ENCODE measurements around the gene TBC1D22B.

TBC1D22B gene

GRCh38 chr6:37239950-37240713 lies 17.4 kb upstream of the TBC1D22B start:
- Histone ChIP-seq H3K79me2 (ENCODE audit: control insufficient read depth, insufficient read depth, low read length, unreplicated experiment) (no peaks in the 10 kb centered on the region), H3K27ac (ENCODE audit: low read depth, low read length) (peak overlapping the region; percentile 100), H3K27me3 (ENCODE audit: insufficient read depth, low read length) (no peaks in the 10 kb centered on the region), H3K36me3 (ENCODE audit: insufficient read depth, low read length) (no peaks in the 10 kb centered on the region), H3K4me3 (ENCODE audit: low read depth, low read length) (no peak overlapping the region), H2AFZ (ENCODE audit: low read length, unreplicated experiment) (no peak overlapping the region), H3K4me1 (ENCODE audit: control insufficient read depth, insufficient read depth, low read length, unreplicated experiment) (peaks cover 60% of the 10 kb centered on the region)

GRCh38 chr6:37241131-37241530 lies 16.4 kb upstream of the TBC1D22B start:
- Histone ChIP-seq H3K27ac (ENCODE audit: low read depth, low read length) (peak overlapping the region; percentile 100), H3K79me2 (ENCODE audit: control insufficient read depth, insufficient read depth, low read length, unreplicated experiment) (no peaks in the 10 kb centered on the region), H3K36me3 (ENCODE audit: insufficient read depth, low read length) (no peaks in the 10 kb centered on the region), H3K4me3 (ENCODE audit: low read depth, low read length) (no peak overlapping the region), H3K27me3 (ENCODE audit: insufficient read depth, low read length) (no peaks in the 10 kb centered on the region), H3K4me1 (ENCODE audit: control insufficient read depth, insufficient read depth, low read length, unreplicated experiment) (peaks cover 65% of the 10 kb centered on the region), H2AFZ (ENCODE audit: low read length, unreplicated experiment) (no peak overlapping the region)

GRCh38 chr6:37241775-37242428 lies 15.7 kb upstream of the TBC1D22B start:
- Histone ChIP-seq H2AFZ (ENCODE audit: low read length, unreplicated experiment) (peak overlapping the region; percentile 11), H3K27ac (ENCODE audit: low read depth, low read length) (peak overlapping the region; percentile 100), H3K4me3 (ENCODE audit: low read depth, low read length) (peak overlapping the region; percentile 20)

DNA sequence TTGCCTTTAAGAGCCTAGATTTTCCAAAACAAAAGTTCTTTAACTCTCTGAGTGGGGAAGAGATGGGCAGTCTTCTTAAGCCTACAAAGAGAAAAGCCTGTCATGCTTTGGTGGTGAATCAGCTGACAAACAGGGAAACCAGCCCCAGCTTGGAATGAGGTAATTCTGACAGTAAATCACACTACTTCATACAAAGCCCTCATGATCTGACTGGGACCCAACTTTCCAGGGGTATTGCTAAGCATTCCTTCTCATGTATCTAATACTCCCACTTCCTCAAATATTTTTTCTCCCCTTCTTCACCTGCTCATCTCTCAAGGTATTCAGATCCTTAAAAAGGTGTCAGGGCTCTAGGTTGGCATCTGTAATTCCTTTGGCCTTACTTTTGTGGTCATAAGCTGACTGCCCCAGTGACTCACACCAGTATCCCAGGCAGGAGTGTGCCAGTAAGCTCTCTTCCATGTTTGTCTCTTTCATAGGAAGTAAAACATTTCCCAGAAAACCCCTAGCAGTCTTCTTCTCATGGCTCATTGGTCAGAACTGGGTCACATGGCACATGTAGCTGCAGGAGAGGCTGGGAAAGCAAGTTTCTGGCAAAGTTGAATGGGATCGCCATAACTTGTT lies 15.0 kb upstream of the TBC1D22B start:
- H3K36me3 ChIP-seq (ENCODE audit: insufficient read depth, low read length) = no peaks in the 10 kb centered on the region
- peak overlapping the region; percentile 100 for H3K27ac ChIP-seq (ENCODE audit: low read depth, low read length)
- H3K79me2 ChIP-seq (ENCODE audit: control insufficient read depth, insufficient read depth, low read length, unreplicated experiment) = no peaks in the 10 kb centered on the region
- peak overlapping the region; percentile 57 for H2AFZ ChIP-seq (ENCODE audit: low read length, unreplicated experiment)
- peak overlapping the region; percentile 20 for H3K4me3 ChIP-seq (ENCODE audit: low read depth, low read length)
- peaks cover 59% of the 10 kb centered on the region for H3K4me1 ChIP-seq (ENCODE audit: control insufficient read depth, insufficient read depth, low read length, unreplicated experiment)
- H3K27me3 ChIP-seq (ENCODE audit: insufficient read depth, low read length) = no peaks in the 10 kb centered on the region

More at GRCh38 chr6:37241775-37242428, 15.7 kb upstream of the TBC1D22B start:
- Histone ChIP-seq H3K36me3 (ENCODE audit: insufficient read depth, low read length) (no peaks in the 10 kb centered on the region), H3K27me3 (ENCODE audit: insufficient read depth, low read length) (no peaks in the 10 kb centered on the region), H3K4me1 (ENCODE audit: control insufficient read depth, insufficient read depth, low read length, unreplicated experiment) (peaks cover 62% of the 10 kb centered on the region), H3K79me2 (ENCODE audit: control insufficient read depth, insufficient read depth, low read length, unreplicated experiment) (no peaks in the 10 kb centered on the region)

DNA sequence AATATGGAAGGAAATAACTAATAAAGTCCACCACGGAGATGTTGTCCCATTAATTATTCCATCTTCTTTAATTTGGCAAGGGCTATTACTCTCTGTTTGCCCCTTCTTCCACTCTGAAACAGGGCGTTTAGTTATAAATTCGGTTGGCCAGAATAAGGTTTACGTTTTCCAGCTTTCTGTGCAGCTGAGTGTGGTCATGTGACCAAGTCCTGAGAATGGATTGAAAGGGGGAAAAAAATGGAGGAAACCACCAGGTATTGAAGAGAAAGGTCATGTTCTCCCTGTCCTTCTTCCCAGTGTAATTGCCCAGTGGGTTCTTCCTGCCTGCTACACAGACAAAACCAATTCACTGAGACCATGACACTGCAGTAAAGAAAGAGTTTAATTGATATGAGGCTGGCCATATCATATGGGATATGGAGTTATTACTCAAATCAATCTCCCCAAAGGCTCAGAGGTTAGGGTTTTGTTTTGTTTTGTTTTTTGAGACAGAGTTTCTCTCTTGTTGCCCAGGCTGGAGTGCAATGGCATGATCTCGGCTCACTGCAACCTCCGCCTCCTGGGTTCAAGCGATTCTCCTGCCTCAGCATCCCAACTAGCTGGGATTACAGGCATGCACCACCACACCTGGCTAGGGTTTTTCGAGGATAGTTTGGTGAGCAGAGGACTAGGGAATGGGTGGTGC lies 14.3 kb upstream of the TBC1D22B start:
- H3K27me3 ChIP-seq (ENCODE audit: insufficient read depth, low read length) = no peaks in the 10 kb centered on the region
- H3K4me3 ChIP-seq (ENCODE audit: low read depth, low read length) = peak overlapping the region; percentile 22; the same call in 1 of the 2 replicates
- H3K79me2 ChIP-seq (ENCODE audit: control insufficient read depth, insufficient read depth, low read length, unreplicated experiment) = no peaks in the 10 kb centered on the region
- H2AFZ ChIP-seq (ENCODE audit: low read length, unreplicated experiment) = peak overlapping the region; percentile 57
- peaks cover 59% of the 10 kb centered on the region for H3K4me1 ChIP-seq (ENCODE audit: control insufficient read depth, insufficient read depth, low read length, unreplicated experiment)
- no peaks in the 10 kb centered on the region for H3K36me3 ChIP-seq (ENCODE audit: insufficient read depth, low read length)
- H3K27ac ChIP-seq (ENCODE audit: low read depth, low read length) = peak overlapping the region; percentile 100

- Histone ChIP-seq H3K4me3 (ENCODE audit: low read depth, low read length) (peak overlapping the region; percentile 25; the same call in 1 of the 2 replicates), H3K4me1 (ENCODE audit: control insufficient read depth, insufficient read depth, low read length, unreplicated experiment) (peaks cover 54% of the 10 kb centered on the region), H3K79me2 (ENCODE audit: control insufficient read depth, insufficient read depth, low read length, unreplicated experiment) (no peaks in the 10 kb centered on the region), H3K36me3 (ENCODE audit: insufficient read depth, low read length) (no peaks in the 10 kb centered on the region), H3K27ac (ENCODE audit: low read depth, low read length) (peak overlapping the region; percentile 100), H2AFZ (ENCODE audit: low read length, unreplicated experiment) (peak overlapping the region; percentile 54), H3K27me3 (ENCODE audit: insufficient read depth, low read length) (no peaks in the 10 kb centered on the region)
These were observed 13.7 kb upstream of the TBC1D22B start for GRCh38 chr6:37243816-37244370.

- Histone ChIP-seq H3K36me3 (ENCODE audit: insufficient read depth, low read length) (no peaks in the 10 kb centered on the region), H2AFZ (ENCODE audit: low read length, unreplicated experiment) (peak overlapping the region; percentile 54), H3K27me3 (ENCODE audit: insufficient read depth, low read length) (no peaks in the 10 kb centered on the region), H3K27ac (ENCODE audit: low read depth, low read length) (peak overlapping the region; percentile 100), H3K4me1 (ENCODE audit: control insufficient read depth, insufficient read depth, low read length, unreplicated experiment) (peaks cover 47% of the 10 kb centered on the region), H3K79me2 (ENCODE audit: control insufficient read depth, insufficient read depth, low read length, unreplicated experiment) (no peaks in the 10 kb centered on the region), H3K4me3 (ENCODE audit: low read depth, low read length) (peak overlapping the region; percentile 25; the same call in 1 of the 2 replicates)
These were observed 12.9 kb upstream of the TBC1D22B start for GRCh38 chr6:37244430-37245310.

DNA sequence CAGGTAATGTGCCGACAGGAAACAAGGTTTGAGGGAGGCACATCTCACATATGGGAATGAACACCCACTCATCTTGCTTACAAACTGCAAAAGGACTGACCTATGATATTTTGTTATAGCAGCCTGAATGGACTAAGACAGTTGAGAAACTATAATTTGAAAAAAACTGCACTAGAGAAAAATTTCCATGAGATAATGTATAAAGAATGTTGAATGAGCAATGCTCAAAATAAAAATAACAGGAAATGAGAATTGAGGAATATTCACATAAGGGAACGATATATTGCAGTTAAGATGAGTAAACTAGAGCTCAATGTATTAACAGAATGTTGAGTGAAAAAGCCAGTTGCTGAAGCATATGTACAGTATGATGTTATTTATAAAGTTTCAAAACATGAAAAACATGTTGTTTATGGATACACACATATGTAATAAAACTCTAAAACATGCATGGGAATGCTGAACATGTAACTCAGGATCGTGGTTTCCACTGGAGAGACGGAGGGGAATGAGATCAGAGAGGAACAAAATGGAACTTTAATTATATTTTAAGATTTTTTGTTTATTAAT lies 6.3 kb upstream of the TBC1D22B start:
- H3K27me3 ChIP-seq (ENCODE audit: insufficient read depth, low read length) = no peaks in the 10 kb centered on the region
- H3K4me3 ChIP-seq (ENCODE audit: low read depth, low read length) = no peak overlapping the region
- peak overlapping the region; percentile 72 for H3K27ac ChIP-seq (ENCODE audit: low read depth, low read length)
- no peak overlapping the region for H2AFZ ChIP-seq (ENCODE audit: low read length, unreplicated experiment)
- H3K79me2 ChIP-seq (ENCODE audit: control insufficient read depth, insufficient read depth, low read length, unreplicated experiment) = no peaks in the 10 kb centered on the region
- peaks cover 7% of the 10 kb centered on the region; the same call in 1 of the 2 replicates for H3K36me3 ChIP-seq (ENCODE audit: insufficient read depth, low read length)
- peaks cover 5% of the 10 kb centered on the region for H3K4me1 ChIP-seq (ENCODE audit: control insufficient read depth, insufficient read depth, low read length, unreplicated experiment)

- peaks cover 6% of the 10 kb centered on the region for H3K79me2 ChIP-seq (ENCODE audit: control insufficient read depth, insufficient read depth, low read length, unreplicated experiment)
- H3K27ac ChIP-seq (ENCODE audit: low read depth, low read length) = no peak overlapping the region
- H3K27me3 ChIP-seq (ENCODE audit: insufficient read depth, low read length) = no peaks in the 10 kb centered on the region
- H3K36me3 ChIP-seq (ENCODE audit: insufficient read depth, low read length) = peaks cover 7% of the 10 kb centered on the region; the same call in 1 of the 2 replicates
- no peak overlapping the region for H3K4me3 ChIP-seq (ENCODE audit: low read depth, low read length)
- no peak overlapping the region for H2AFZ ChIP-seq (ENCODE audit: low read length, unreplicated experiment)
- H3K4me1 ChIP-seq (ENCODE audit: control insufficient read depth, insufficient read depth, low read length, unreplicated experiment) = peaks cover 6% of the 10 kb centered on the region
These were observed 4.0 kb upstream of the TBC1D22B start for GRCh38 chr6:37253486-37254007.
